ENCODE results near the gene CLTC. TPM values are rescaled to one million over a fixed set of nuclear protein-coding genes. Genes with fewer than 3 reads are reported as not detected.

The CLTC gene
- total RNA-seq, 1 donor from 2014 or later = 136 TPM

DNA sequence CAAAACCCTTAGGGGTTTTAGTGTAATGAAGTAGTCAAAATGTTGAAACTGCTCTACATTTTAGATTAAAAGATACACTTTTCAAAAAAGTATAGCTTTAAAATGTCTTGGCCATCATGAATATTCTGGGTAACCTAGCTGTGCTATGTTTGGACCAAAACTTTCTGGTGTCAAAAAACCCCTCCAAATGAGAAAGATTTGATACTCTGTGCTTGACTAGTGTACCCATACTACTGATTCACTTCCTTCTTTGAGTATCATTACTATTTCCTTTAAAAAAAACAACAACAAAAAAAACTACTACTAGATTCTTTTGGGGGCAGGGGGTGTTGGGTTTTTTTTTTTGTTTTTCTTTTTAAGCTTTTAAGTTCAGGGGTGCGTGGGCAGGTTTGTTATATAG lies 50.2 kb downstream of the CLTC start:
- DNase-seq (ENCODE audit: missing footprints) (no peak), ATAC-seq (no peak)
- intact Hi-C loops (cut with DNase I) = loop anchor here (10.0 kb wide), 2 partner anchors 275 to 385 kb away; no protein-coding TSS in a partner anchor

DNA sequence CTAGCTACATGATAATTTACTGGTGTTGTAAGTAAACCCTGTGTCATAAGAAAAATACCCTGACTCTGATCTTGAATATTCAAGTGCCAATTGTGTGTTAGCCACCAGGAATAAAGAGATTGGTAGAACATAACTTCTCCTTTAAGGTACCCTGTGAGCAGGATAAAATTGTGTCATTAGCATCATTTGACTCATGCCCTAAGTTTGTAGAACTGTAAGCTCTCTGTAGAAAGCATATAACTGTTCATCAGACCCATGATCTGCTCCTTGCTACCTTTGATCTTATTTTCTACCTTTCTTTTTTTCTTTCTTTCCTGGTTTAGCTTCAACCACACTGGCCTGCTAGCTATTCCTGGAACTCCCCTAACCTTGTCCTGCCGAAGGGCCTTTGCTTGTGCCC lies 51.7 kb downstream of the CLTC start:
- intact Hi-C loops (cut with DNase I) = loop anchor here (10.0 kb wide), 1 partner anchor 383 kb away; no protein-coding TSS in a partner anchor
- ATAC-seq = no peak

DNA sequence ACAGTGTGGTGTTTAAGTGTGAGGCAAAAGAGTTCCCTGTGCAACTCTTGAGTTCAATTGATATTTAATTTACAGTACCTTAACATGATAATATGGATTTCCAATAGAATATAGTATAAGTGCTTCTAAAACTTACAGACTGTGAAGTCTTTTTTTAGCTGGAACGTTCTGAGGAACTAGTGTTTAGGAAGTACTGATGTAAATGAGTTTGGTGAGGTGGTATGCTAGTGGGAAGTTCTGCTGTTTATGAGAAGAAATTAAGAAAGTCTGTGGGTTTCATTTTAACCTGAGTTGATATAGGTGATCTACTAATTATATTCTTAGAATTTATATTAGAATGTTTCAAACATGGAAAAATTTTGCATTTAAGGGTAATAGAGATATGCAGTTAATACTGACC lies 55.5 kb downstream of the CLTC start:
- intact Hi-C loops (cut with DNase I) = loop anchor here (10.0 kb wide), 1 partner anchor 380 kb away; no protein-coding TSS in a partner anchor

More for the DNA sequence above, 51.7 kb downstream of the CLTC start:
- DNase-seq (ENCODE audit: missing footprints) = no peak

DNA sequence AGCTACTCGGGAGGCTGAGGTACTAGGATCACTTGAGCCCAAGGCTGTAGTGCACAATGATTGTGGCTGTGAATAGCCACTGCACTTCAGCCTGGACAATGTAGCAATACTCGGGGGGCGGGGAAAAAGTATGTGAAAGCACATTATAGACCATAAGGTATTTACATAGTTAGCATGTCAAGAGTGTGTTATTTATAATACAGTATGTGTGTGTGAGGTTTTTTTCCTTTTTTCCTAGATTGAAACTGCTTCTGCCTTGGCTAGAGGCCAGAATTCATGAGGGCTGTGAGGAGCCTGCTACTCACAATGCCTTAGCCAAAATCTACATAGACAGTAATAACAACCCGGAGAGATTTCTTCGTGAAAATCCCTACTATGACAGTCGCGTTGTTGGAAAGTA lies 57.0 kb downstream of the CLTC start:
- ATAC-seq = no peak
- DNase-seq (ENCODE audit: missing footprints) = no peak
- intact Hi-C loops (cut with DNase I) = loop anchor here (10.0 kb wide), 1 partner anchor 378 kb away; no protein-coding TSS in a partner anchor

More for the DNA sequence above, 55.5 kb downstream of the CLTC start:
- DNase-seq (ENCODE audit: missing footprints) (no peak), ATAC-seq (no peak)

DNA sequence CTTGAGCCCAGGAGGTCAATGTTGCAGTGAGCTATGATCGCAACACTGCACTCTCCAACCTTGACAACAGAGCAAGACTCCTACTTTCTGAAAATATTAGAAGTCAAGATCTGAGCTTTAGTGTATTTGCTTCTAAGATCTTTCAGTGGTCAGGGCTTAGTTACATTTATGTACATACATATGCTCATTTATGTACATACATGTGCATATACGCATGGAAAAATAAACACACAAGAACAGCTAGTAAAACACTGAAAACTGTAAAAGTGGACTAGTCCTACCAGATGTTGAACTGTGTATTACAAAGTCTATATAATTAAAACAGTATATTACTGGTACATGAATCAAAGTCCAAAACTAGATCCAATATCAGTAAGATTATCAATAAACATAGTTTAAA lies 59.2 kb downstream of the CLTC start:
- ATAC-seq (no peak), DNase-seq (ENCODE audit: missing footprints) (no peak)
- intact Hi-C loops (cut with DNase I) = loop anchor here (2.0 to 10.0 kb wide), 2 partner anchors 20 to 376 kb away; no protein-coding TSS in a partner anchor

DNA sequence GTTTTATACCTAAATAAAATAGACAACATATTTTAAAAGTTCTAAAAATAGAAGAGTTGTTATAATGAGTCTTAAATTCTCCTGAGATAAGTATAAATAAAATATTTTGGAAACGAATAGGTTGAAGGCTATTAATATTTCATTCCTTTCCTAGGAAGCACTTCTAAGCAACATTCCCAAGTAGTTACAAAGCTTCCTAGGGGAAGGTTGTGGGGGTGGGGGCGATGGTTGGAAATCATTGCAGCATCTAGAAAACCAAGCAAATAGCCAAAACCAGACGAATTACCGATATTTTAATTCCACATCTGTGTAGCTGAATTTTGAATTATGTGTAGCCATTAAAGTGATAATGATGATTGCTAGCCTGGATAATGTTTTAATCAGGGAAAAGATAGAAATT lies 60.6 kb downstream of the CLTC start:
- DNase-seq (ENCODE audit: missing footprints) (no peak), ATAC-seq (no peak)
- intact Hi-C loops (cut with DNase I) = no loop called here

DNA sequence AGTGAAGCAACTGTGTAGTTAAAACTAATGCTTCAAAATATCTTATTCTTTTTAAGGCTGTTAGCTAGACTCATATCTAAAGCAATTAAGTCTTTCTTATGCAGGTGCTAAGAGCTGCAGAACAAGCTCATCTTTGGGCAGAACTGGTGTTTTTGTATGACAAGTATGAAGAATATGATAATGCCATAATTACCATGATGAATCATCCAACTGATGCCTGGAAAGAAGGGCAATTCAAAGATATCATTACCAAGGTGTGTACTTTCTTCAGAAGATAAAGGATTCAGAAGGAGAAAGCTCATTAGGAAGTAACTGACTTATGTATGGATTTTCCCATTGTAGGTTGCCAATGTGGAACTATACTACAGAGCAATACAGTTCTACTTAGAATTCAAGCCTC lies 63.6 kb downstream of the CLTC start:
- ATAC-seq (no peak), DNase-seq (ENCODE audit: missing footprints) (no peak)
- intact Hi-C loops (cut with DNase I) = no loop called here

DNA sequence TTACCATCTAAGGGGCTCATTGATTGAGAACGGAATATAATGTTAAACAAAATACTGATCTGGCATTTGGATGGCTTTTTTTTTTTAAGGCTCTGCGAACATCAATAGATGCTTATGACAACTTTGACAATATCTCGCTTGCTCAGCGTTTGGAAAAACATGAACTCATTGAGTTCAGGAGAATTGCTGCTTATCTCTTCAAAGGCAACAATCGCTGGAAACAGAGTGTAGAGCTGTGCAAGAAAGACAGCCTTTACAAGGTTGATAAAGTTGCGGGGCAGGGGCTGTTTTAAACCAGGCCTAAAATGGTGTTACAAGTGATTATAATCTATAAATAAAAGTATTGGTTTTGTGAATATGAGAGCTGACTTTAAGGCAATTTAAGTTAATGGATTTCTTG lies 65.3 kb downstream of the CLTC start:
- no peak for ATAC-seq
- intact Hi-C loops (cut with DNase I) = no loop called here
- no peak for DNase-seq (ENCODE audit: missing footprints)

DNA sequence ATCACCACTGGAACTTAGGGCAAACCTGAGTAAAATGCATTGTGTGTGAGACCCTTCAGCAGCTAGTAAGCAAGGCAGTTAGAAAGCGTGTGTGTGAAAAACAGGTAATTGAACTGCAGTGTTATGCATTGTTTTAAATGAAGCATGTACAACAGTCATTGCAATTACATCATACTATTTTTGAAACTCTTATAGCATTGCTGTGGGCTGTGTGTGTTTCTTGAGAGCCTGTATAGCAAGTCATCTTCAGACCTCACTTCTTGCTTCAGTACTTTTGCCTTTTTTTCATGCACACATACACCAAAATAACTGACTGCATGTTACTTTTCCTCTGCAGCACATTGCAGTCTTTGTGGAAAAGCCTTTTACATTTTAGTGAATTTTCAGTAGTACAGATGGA lies 68.3 kb downstream of the CLTC start:
- ATAC-seq (no peak), DNase-seq (ENCODE audit: missing footprints) (no peak)
- intact Hi-C loops (cut with DNase I) = no loop called here

DNA sequence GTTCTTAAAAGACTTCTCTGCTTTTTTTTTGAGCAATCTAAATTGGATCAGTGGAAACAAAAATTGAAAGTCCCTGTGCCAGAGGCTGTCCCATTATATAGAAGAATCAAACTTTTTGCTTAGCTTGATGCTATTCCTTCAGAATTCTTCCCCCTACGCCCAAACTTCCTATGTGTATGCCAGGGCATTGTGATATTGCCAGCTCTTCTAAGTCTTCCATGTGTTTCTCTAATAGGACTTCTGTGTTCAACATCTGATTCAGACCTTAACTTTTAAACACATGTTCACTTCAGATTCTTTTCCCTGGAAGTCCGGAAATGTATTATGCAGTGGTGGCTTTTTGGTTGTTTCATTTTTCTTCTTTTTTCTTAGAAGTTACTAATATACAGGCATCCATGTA lies 68.8 kb downstream of the CLTC start:
- intact Hi-C loops (cut with DNase I) = no loop called here
- ATAC-seq (no peak), DNase-seq (ENCODE audit: missing footprints) (no peak)

DNA sequence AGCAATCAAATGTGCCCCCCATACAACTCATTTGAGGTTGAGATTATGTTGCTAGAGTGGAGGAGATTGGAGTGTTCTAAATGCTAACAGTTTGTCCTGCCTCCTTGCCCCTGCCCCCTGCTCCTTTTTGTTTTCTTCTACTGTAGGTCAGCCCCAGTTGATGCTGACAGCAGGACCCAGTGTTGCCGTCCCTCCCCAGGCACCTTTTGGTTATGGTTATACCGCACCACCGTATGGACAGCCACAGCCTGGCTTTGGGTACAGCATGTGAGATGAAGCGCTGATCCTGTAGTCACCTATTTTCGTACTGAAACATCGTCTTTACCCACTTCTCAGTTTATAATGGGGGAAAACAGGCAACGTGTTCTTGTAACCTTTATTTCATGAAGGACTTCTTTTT lies 73.9 kb downstream of the CLTC start:
- DNase-seq (ENCODE audit: missing footprints) = no peak
- intact Hi-C loops (cut with DNase I) = no loop called here
- ATAC-seq = no peak

DNA sequence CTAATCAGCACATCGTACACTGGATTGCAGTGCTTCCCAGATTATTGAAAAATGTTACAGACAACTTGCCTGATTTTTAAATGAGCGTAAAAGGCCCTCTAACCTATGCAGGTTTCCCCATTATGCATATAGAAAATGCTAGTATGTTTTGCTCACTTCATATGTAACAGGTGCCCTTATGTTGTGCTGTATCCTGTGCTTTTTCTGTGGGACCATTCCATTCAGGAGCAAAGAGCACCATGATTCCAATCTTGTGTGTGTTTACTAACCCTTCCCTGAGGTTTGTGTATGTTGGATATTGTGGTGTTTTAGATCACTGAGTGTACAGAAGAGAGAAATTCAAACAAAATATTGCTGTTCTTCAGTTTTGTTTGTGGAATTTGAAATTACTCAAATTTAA lies 74.6 kb downstream of the CLTC start:
- intact Hi-C loops (cut with DNase I) = no loop called here
- DNase-seq (ENCODE audit: missing footprints) (no peak), ATAC-seq (no peak)

DNA sequence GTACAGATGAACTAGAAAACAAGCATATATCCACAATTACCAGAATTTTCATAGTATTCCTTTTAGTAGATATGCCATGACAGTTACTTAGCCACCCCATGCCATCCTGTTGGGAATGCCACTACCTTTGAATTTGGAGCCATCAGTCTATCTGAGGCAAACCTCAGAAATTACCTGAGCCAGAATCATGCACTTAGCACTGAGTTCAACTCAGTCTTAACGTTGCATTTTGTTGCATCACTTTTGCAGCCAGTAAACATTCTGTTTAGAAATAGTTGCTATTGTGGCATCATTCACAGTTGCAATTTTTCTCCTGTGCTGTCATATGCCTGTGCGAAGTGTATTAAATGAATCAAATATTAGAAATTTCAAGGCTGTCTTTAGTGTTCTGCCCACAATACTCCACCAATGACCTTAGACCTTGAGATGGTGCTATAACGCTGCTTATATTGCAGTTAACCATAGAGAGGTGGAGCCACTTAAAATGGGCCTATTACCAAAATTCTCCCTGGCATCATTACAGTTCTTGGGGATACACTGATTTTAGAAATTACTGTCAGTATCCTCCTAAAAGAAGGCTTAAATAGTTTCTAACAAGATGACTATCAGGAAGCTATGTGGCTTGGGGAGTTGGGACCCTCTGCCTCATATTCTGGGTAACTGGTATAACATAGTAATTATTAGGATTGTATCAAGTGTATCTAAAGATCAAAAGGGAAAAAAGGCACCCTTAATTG lies 76.4 kb downstream of the CLTC start:
- no peak for ATAC-seq
- intact Hi-C loops (cut with DNase I) = no loop called here
- no peak for DNase-seq (ENCODE audit: missing footprints)

DNA sequence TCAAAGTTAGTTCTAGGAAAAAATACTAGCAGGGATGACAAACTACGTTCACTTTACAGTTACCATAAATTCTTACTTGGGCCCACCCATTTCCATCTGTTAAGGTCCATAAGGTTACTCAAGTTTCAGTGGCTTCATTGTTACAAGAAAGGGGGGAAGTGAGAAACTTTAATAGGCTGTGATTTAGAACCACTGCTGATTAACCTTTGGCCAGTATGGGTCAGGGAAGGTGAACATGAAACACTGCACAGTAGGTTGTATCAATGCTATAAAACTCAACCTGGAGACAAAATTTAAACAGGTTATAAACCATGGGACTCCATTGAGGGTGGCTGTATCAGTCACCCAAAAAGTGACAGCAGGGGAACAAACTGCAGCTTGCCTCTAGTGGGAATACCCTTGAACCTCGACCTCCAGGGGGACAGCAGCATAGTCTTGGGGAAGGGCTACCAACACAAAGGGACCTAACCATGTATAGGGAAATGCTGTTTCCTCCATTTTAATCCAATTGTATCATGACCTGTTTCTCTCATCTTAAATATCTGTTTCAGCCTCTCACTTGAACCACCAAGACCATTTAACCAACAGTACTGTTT lies 77.1 kb downstream of the CLTC start:
- ATAC-seq = no peak
- DNase-seq (ENCODE audit: missing footprints) = no peak
- intact Hi-C loops (cut with DNase I) = no loop called here

DNA sequence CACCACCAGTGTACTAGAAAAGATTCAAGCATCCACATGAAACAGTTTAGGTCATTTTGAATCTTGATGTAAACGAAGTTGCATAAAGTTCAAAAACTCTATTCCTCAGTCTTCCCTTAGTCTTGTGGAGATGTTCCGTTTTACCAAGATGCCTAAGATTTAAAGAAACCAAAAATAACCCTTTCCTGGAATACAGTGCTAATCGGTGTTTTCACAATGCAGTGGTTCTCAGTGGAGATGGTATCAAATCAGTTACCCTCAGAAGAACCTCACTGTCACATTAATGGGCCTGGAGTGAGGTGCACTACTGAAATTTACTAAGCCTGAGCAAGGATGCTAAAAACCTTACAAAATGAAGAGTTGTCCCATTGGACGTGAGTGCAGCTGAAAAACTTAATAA lies 78.4 kb downstream of the CLTC start:
- ATAC-seq (no peak), DNase-seq (ENCODE audit: missing footprints) (no peak)
- intact Hi-C loops (cut with DNase I) = no loop called here

DNA sequence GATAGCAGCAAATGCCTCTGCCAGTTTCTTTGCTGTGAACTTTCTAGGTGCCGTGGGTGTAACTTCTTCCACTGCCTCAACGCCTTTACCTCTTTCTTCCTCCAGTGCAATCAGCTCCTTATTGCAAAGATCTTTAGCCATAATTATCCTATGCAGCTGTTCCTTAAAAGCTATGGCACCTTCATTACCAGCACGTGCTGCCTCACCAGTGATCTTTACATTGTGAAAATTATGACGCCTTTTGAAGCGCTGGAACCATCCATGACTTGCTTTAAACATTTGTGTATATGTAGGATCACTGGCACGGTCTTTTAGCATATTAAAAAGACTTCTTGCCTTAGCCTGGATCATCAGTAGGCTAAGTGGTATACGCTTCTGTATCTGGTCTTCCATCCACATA lies 79.5 kb downstream of the CLTC start:
- ATAC-seq (no peak), DNase-seq (ENCODE audit: missing footprints) (no peak)
- intact Hi-C loops (cut with DNase I) = no loop called here

DNA sequence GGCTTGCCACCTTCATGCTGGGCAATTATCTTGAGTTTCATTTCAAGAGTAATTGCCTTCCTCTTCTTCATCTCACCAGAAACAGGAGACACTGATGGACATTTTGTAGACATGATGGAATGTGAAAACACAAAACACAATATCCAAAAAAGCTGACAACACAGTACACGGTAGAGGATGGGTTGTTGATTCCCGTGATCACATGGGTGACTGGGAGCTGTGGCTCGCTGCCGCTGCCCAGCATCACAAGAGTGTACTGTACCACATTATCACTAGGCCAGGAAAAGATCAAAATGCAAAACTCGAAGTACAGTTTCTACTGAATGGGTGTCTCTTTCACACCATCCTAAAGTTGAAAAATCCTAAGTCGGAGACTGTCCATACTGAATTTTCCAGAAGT lies 80.1 kb downstream of the CLTC start:
- intact Hi-C loops (cut with DNase I) = no loop called here
- DNase-seq (ENCODE audit: missing footprints) (no peak), ATAC-seq (no peak)

DNA sequence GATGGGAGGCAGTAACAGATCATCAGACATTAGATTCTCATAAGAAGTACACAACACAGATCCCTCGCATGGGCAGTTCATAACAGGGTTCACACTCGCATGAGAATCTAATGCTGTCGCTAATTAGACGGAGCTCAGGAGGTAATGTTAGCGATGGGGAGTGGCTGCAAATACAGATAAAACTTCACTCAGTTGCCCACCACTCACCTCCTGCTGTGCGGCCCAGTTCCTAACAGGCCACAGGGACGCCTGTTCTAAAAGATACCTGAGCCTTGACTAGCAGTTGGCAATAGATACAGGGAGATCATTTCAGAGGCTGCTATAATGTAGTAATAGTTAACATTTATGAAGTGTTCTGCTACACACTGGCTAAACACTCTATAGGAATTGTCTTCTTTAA lies 82.6 kb downstream of the CLTC start:
- ATAC-seq = no peak
- intact Hi-C loops (cut with DNase I) = no loop called here

DNA sequence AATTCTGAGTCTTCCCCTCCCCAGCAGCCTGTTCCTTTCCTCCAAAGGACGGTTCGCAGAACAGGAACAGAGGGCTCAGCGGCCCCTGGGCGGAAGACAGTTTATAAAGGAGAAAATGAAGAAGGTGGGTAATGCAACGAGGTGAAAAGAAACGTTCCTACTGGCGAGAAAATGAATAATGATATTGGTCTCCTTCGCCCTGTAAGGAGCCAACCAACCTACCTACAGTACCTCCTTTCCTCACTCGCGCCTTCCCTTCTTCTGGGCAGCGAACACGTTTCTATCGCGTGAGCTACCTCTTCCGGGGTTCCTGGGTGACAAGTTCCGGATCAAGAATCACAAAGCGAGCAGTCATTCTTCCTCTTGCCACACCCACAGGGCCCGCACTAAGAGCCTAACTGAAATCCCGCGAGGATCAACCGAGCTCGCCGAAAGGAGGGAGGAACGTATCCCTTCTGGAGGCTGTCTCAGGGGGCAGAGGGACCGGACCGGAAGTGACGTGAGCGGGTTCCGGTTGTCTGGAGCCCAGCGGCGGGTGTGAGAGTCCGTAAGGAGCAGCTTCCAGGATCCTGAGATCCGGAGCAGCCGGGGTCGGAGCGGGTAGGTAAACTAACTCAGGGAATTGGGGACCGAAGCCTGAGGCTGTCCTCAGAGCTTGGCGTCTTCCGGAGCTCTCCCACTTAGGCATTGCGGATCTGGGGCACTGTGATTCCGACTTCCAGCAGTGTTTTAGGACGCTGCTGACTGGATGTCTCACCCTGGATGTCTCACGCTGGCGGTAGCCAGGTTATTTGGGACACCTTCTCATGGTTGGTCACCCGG lies 87.7 kb downstream of the CLTC start, which contains the start of the genes PTRH2 and VMP1:
PTRH2 (minus strand) TSS at position 282 of the 822 bp plus-strand sequence. CDS start 9,452 bp downstream, outside the sequence.
VMP1 (plus strand) TSS at position 506 of the 822 bp plus-strand sequence. CDS start 23,793 bp downstream, outside the sequence.
- ATAC-seq = peak; percentile 99
- peak; percentile 98 for DNase-seq (ENCODE audit: missing footprints)
- intact Hi-C loops (cut with DNase I) = loop anchor here (2.0 kb wide), 1 partner anchor 89 kb away; the partner anchor contains the start of gene CLTC

More for the DNA sequence above, 82.6 kb downstream of the CLTC start:
- no peak for DNase-seq (ENCODE audit: missing footprints)

Measured in Right ventricle myocardium inferior (tissue), 1 donor.